Measurements from ENCODE around the gene EFCAB8. TPM values are rescaled to one million over a fixed set of nuclear protein-coding genes. Genes with fewer than 3 reads are reported as not detected.

Gene EFCAB8
- total RNA-seq, 1 experiment from 2014 or later: not detected

- no peak for DNase-seq (ENCODE audit: unreplicated experiment)
- intact Hi-C loops (cut with micrococcal nuclease): no loop called here
- no peaks in the 10 kb centered on the region for H3K9me3 Mint-ChIP-seq (ENCODE audit: unreplicated experiment)
- TF ChIP-seq, protein P1, sequence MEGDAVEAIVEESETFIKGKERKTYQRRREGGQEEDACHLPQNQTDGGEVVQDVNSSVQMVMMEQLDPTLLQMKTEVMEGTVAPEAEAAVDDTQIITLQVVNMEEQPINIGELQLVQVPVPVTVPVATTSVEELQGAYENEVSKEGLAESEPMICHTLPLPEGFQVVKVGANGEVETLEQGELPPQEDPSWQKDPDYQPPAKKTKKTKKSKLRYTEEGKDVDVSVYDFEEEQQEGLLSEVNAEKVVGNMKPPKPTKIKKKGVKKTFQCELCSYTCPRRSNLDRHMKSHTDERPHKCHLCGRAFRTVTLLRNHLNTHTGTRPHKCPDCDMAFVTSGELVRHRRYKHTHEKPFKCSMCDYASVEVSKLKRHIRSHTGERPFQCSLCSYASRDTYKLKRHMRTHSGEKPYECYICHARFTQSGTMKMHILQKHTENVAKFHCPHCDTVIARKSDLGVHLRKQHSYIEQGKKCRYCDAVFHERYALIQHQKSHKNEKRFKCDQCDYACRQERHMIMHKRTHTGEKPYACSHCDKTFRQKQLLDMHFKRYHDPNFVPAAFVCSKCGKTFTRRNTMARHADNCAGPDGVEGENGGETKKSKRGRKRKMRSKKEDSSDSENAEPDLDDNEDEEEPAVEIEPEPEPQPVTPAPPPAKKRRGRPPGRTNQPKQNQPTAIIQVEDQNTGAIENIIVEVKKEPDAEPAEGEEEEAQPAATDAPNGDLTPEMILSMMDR (IDR thresholded peaks at IDR 0.05; ENCODE audit: unreplicated experiment): no peak
- ChIA-PET POLR2A (no interaction called here), CTCF (interaction anchor here (0.6 kb wide), 1 partner anchor 15 kb away, joined by 3 read pairs; no protein-coding TSS in a partner anchor)
- no peak overlapping the region for H3K4me3 Mint-ChIP-seq (ENCODE audit: unreplicated experiment)
- H3K36me3 Mint-ChIP-seq (ENCODE audit: insufficient read depth, unreplicated experiment): no peaks in the 10 kb centered on the region
- BruUV-seq (replicated peaks): no TSS peak
- H3K27me3 Mint-ChIP-seq (ENCODE audit: insufficient read depth, unreplicated experiment): no peaks in the 10 kb centered on the region
- H3K27ac Mint-ChIP-seq (ENCODE audit: low read depth, unreplicated experiment): no peak overlapping the region
- no peaks in the 10 kb centered on the region for H3K4me1 Mint-ChIP-seq (ENCODE audit: insufficient read depth, unreplicated experiment)
Measured at GRCh38 chr20:32887492-32887891, 28.8 kb downstream of the EFCAB8 start.

- no TSS peak for BruUV-seq (replicated peaks)
- CTCF ChIA-PET: interaction anchor here (1.2 to 1.4 kb wide), 4 partner anchors 13 to 215 kb away, joined by 3 to 5 read pairs (median 3); partner anchors contain the start of gene C20orf203
- no peak for DNase-seq (ENCODE audit: unreplicated experiment)
- TF ChIP-seq, protein P1 (IDR thresholded peaks at IDR 0.05; ENCODE audit: unreplicated experiment): no peak
- no peaks in the 10 kb centered on the region for H3K36me3 Mint-ChIP-seq (ENCODE audit: insufficient read depth, unreplicated experiment)
- no peak overlapping the region for H3K4me3 Mint-ChIP-seq (ENCODE audit: unreplicated experiment)
- H3K4me1 Mint-ChIP-seq (ENCODE audit: insufficient read depth, unreplicated experiment): no peaks in the 10 kb centered on the region
- no peaks in the 10 kb centered on the region for H3K9me3 Mint-ChIP-seq (ENCODE audit: unreplicated experiment)
- H3K27ac Mint-ChIP-seq (ENCODE audit: low read depth, unreplicated experiment): no peak overlapping the region
- POLR2A ChIA-PET: interaction anchor here (0.7 kb wide), 1 partner anchor 104 kb away, joined by 3 read pairs; no protein-coding TSS in a partner anchor
- no peaks in the 10 kb centered on the region for H3K27me3 Mint-ChIP-seq (ENCODE audit: insufficient read depth, unreplicated experiment)
- intact Hi-C loops (cut with micrococcal nuclease): no loop called here
Measured at GRCh38 chr20:32888636-32889035, 29.9 kb downstream of the EFCAB8 start.

GRCh38 chr20:32889281-32889680 lies 30.6 kb downstream of the EFCAB8 start:
- BruUV-seq (replicated peaks): no TSS peak
- intact Hi-C loops (cut with micrococcal nuclease): no loop called here
- POLR2A ChIA-PET: no interaction called here
- no peak for DNase-seq (ENCODE audit: unreplicated experiment)
- CTCF ChIA-PET: interaction anchor here (0.7 to 1.4 kb wide), 5 partner anchors 13 to 215 kb away, joined by 3 to 5 read pairs (median 3); partner anchors contain the start of gene C20orf203
- no peaks in the 10 kb centered on the region for H3K36me3 Mint-ChIP-seq (ENCODE audit: insufficient read depth, unreplicated experiment)
- no peaks in the 10 kb centered on the region for H3K27me3 Mint-ChIP-seq (ENCODE audit: insufficient read depth, unreplicated experiment)
- H3K4me1 Mint-ChIP-seq (ENCODE audit: insufficient read depth, unreplicated experiment): no peaks in the 10 kb centered on the region
- H3K9me3 Mint-ChIP-seq (ENCODE audit: unreplicated experiment): no peaks in the 10 kb centered on the region
- TF ChIP-seq, protein P1 (IDR thresholded peaks at IDR 0.05; ENCODE audit: unreplicated experiment): no peak
- H3K4me3 Mint-ChIP-seq (ENCODE audit: unreplicated experiment): no peak overlapping the region
- no peak overlapping the region for H3K27ac Mint-ChIP-seq (ENCODE audit: low read depth, unreplicated experiment)

DNA sequence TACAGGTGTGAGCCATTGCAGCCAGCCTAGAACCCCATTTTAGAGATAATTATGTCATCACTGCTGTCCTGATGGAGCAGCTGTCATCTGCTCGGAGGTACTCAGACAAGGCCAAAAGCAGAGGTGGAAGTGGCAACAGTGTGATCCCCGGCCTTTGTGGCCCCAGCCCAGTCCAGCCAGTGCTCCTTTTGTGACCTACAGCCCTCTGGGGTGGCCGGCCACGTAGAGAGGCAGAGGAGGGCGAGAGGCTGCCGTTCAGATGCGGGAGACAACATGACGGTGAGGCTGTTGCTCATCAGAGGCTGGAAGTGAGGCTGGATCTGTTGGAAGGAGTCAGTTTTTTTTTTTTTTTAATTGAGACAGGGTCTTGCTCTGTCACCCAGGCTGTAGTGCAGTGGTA lies 32.8 kb downstream of the EFCAB8 start:
- POLR2A ChIA-PET: no interaction called here
- Mint-ChIP-seq H3K4me1 (ENCODE audit: insufficient read depth, unreplicated experiment) (no peaks in the 10 kb centered on the region), H3K27me3 (ENCODE audit: insufficient read depth, unreplicated experiment) (no peaks in the 10 kb centered on the region), H3K9me3 (ENCODE audit: unreplicated experiment) (no peaks in the 10 kb centered on the region), H3K27ac (ENCODE audit: low read depth, unreplicated experiment) (no peak overlapping the region), H3K4me3 (ENCODE audit: unreplicated experiment) (no peak overlapping the region), H3K36me3 (ENCODE audit: insufficient read depth, unreplicated experiment) (no peaks in the 10 kb centered on the region)
- TF ChIP-seq, protein P1 (IDR thresholded peaks at IDR 0.05; ENCODE audit: unreplicated experiment): no peak
- intact Hi-C loops (cut with micrococcal nuclease): no loop called here
- CTCF ChIA-PET: interaction anchor here (1.1 kb wide), 1 partner anchor 102 kb away, joined by 4 read pairs; no protein-coding TSS in a partner anchor
- DNase-seq (ENCODE audit: unreplicated experiment): no peak
- no TSS peak for BruUV-seq (replicated peaks)
